Mucosa of rectum (tissue), 2 donors: Measurements from ENCODE around the gene OR52M1.

Source experiments
- H3K27ac ChIP-seq, 2 donors: one replicate each; pipeline ENCODE4 v1.7.0; 2013; ENCODE audit warnings: inconsistent platforms in 2 of 2, low read depth in 2 of 2, low read length in 2 of 2
- H3K27me3 ChIP-seq, 2 donors: one replicate each; pipeline ENCODE4 v1.7.0; 2013; ENCODE audit warnings: low read length in 2 of 2; ENCODE audit not compliant: control insufficient read depth in 2 of 2, insufficient read depth in 2 of 2
- H3K36me3 ChIP-seq, 2 donors: one replicate each; pipeline ENCODE4 v1.7.0; 2013; ENCODE audit warnings: low read length in 2 of 2; ENCODE audit not compliant: control insufficient read depth in 2 of 2, insufficient read depth in 2 of 2
- H3K4me1 ChIP-seq, 2 donors: one replicate each; pipeline ENCODE4 v1.7.0; 2013; ENCODE audit warnings: low read length in 2 of 2, mild to moderate bottlenecking in 1 of 2; ENCODE audit not compliant: control insufficient read depth in 2 of 2, insufficient read depth in 2 of 2
- H3K4me3 ChIP-seq, 2 donors: one replicate each; pipeline ENCODE4 v1.7.0; 2013; ENCODE audit warnings: low read length in 2 of 2
- H3K9ac ChIP-seq, 2 donors: one replicate each; pipeline ENCODE4 v1.7.0; 2013; ENCODE audit warnings: low read length in 2 of 2, low read depth in 1 of 2, mild to moderate bottlenecking in 1 of 2
- H3K9me3 ChIP-seq, 2 donors: one replicate each; pipeline ENCODE4 v1.7.0; 2013; ENCODE audit warnings: low read length in 2 of 2; ENCODE audit not compliant: control insufficient read depth in 2 of 2
- donor health status: healthy.
- donor health status: Normal muscosa, but diverticular disease.

The OR52M1 gene

DNA sequence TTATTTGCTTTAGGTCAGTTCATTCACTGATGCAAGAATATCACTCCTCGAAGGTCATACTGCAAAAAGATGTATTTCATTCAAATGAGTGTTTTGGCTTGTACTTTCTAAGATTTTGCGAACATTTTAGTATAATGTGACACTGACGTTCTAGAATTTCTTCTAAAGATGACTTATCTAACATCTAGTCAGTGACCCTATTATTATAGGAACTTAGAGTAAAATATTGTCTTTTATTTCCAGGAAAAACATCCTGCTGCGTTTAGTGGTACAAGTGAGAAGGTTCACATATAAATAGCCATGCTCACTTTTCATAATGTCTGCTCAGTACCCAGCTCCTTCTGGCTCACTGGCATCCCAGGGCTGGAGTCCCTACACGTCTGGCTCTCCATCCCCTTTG lies at the start of gene OR52M1:
Gene OR52M1 (plus strand): TSS at position 301 of the 400 bp plus-strand sequence. CDS start 0 bp downstream, at position 301.
- Histone ChIP-seq H3K27me3 (no peaks in the 10 kb centered on the region), H3K27ac (no peak within 1 kb of the TSS), H3K36me3 (no peaks in the 10 kb centered on the region), H3K9me3 (no peaks in the 10 kb centered on the region), H3K9ac (no peak within 1 kb of the TSS), H3K4me1 (peaks cover 0 to 3% of the 10 kb centered on the region in 2 donors), H3K4me3 (no peak within 1 kb of the TSS)

DNA sequence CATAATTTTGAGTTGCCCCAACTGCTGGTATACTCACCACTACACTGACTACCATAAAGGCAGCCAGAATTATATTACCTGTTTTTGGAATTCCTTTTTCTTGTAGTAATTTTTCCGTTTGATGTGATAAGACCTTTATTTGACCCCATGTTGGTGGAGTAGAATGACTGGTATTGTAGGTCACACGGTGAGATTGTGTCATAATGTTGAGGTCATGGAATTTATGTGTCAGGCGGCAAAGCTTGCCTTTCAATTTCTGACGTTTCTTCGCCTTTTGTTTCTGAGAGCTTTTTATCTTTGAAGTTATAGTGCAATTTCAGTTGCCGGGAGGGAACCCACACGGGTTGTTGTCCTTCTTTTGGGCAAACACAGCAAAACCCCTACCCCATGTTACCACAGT lies 49.5 kb upstream of the OR52M1 start:
- H3K4me1 ChIP-seq = no peaks in the 10 kb centered on the region
- no peaks in the 10 kb centered on the region for H3K9me3 ChIP-seq
- H3K27ac ChIP-seq = no peak overlapping the region
- no peak overlapping the region for H3K4me3 ChIP-seq
- no peaks in the 10 kb centered on the region for H3K36me3 ChIP-seq
- H3K9ac ChIP-seq = no peak overlapping the region
- H3K27me3 ChIP-seq = peaks cover 4 to 17% of the 10 kb centered on the region in 2 donors

DNA sequence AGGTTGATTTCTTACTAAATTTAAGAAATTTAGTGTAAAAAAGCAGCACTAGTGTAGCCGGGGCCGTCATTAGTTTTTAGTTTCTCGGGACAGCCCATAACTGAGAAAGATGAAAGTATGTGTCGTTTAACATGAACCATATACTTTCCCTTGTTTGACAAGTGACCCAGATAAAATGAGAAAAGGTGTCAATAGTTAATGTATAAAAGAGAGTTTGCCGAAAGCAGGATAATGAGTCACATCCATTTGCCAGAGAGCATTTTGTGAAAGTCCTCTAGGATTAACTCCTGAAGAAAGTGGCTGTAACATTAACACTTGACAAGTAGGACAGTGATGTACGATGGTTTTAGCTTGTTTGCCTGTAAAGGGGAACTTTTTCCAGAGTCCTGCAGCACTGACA lies 49.0 kb upstream of the OR52M1 start:
- Histone ChIP-seq H3K36me3 (no peaks in the 10 kb centered on the region), H3K9me3 (no peaks in the 10 kb centered on the region), H3K27me3 (peaks cover 4 to 17% of the 10 kb centered on the region in 2 donors), H3K4me3 (no peak overlapping the region), H3K9ac (no peak overlapping the region), H3K4me1 (no peaks in the 10 kb centered on the region), H3K27ac (no peak overlapping the region)

- no peaks in the 10 kb centered on the region for H3K36me3 ChIP-seq
- H3K9ac ChIP-seq = no peak overlapping the region
- H3K9me3 ChIP-seq = no peaks in the 10 kb centered on the region
- H3K27ac ChIP-seq = no peak overlapping the region
- peaks cover 4 to 17% of the 10 kb centered on the region in 2 donors for H3K27me3 ChIP-seq
- no peaks in the 10 kb centered on the region for H3K4me1 ChIP-seq
- H3K4me3 ChIP-seq = no peak overlapping the region
These were observed 48.3 kb upstream of the OR52M1 start for GRCh38 chr11:4496557-4497248.

DNA sequence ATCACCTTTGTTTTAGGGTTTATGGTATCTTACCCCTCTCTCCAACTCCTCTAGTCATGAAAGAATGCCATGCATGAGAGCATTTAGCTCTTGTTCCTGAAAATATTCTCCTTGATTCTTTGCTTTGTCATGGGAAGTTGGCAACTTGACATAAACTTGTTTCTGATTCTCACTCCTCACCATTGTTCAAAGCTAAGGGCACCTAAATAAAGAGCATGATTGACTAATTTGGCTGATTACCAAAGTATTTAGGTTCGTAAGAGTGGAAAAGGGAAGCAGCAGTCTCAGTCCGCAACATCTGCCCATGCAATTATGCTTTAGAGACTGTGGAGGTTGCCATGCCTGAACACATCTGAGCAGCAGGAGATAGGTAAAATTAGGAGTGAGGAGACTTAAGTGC lies 36.1 kb upstream of the OR52M1 start:
- no peaks in the 10 kb centered on the region for H3K36me3 ChIP-seq

GRCh38 chr11:4511282-4512245 lies 33.4 kb upstream of the OR52M1 start:
- H3K4me3 ChIP-seq = no peak overlapping the region
- no peak overlapping the region for H3K9ac ChIP-seq
- H3K27me3 ChIP-seq = no peaks in the 10 kb centered on the region
- H3K36me3 ChIP-seq = no peaks in the 10 kb centered on the region
- no peaks in the 10 kb centered on the region for H3K4me1 ChIP-seq
- no peak overlapping the region for H3K27ac ChIP-seq
- no peaks in the 10 kb centered on the region for H3K9me3 ChIP-seq

More for the DNA sequence above, 36.1 kb upstream of the OR52M1 start:
- Histone ChIP-seq H3K9ac (no peak overlapping the region), H3K27me3 (no peaks in the 10 kb centered on the region), H3K4me1 (no peaks in the 10 kb centered on the region), H3K4me3 (no peak overlapping the region), H3K9me3 (no peaks in the 10 kb centered on the region), H3K27ac (no peak overlapping the region)

DNA sequence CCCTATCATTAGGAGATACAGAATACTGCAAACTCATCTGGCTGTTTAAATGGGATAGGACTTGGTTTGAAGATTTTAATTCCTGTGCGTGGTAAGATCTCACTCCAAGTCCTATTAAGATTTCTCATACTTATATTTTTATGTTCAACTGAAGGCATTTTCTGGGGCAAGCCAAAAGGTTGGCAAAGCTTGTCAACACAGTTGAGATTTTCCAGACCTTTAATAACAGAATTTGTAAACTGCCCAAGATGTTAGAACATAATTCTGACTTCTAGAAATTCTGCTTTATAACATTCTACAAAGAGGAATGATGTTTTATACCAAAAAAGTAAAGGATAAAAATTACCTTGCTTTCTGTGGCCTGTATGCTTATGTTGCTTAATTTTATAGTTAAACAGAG lies 30.8 kb upstream of the OR52M1 start:
- Histone ChIP-seq H3K4me3 (no peak overlapping the region), H3K27ac (no peak overlapping the region), H3K27me3 (no peaks in the 10 kb centered on the region), H3K9me3 (no peaks in the 10 kb centered on the region), H3K9ac (no peak overlapping the region), H3K4me1 (no peaks in the 10 kb centered on the region), H3K36me3 (no peaks in the 10 kb centered on the region)

DNA sequence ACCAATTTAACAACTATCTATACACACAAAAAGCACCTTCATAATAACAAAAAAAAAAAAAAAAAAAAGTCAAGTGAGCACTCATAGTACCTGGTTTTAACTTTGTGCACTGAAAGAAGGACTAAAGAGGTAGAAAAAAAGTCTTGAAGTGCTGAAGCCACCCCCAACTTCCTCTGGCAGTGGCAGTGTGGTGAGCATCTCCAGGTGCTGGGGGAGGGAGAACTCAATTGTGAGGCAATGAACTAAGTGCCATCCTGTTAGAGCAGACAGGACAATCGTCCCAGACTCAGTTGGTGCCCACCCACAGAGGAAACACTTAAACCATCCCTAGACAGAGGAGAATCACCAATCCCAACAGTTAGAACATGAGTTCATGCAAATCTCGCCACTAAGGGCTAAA lies 22.7 kb upstream of the OR52M1 start:
- H3K27ac ChIP-seq = no peak overlapping the region
- H3K9ac ChIP-seq = no peak overlapping the region
- no peaks in the 10 kb centered on the region for H3K27me3 ChIP-seq
- H3K36me3 ChIP-seq = no peaks in the 10 kb centered on the region
- H3K4me3 ChIP-seq = no peak overlapping the region
- H3K9me3 ChIP-seq = no peaks in the 10 kb centered on the region
- H3K4me1 ChIP-seq = no peaks in the 10 kb centered on the region

DNA sequence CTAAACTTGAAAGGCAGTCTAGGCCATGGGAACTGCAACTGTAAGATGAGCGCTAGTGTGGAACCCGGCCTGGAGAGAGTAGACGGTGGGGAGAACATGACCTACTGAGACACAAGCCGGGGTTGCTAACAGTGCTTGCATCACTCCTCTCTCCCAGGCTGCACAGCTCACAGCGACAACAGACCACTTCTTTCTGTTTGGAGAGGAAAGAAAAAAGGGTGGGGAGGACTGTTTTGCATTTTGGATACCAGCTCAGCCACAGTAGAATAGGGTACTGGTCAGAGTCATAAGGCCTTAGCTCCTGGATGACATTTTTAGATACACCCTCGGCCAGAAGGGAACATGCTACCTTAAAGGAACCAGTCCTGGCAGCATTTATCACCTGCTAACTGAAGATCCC lies 22.2 kb upstream of the OR52M1 start:
- no peak overlapping the region for H3K9ac ChIP-seq
- H3K4me1 ChIP-seq = no peaks in the 10 kb centered on the region
- H3K27ac ChIP-seq = no peak overlapping the region
- no peaks in the 10 kb centered on the region for H3K9me3 ChIP-seq
- H3K4me3 ChIP-seq = no peak overlapping the region
- no peaks in the 10 kb centered on the region for H3K36me3 ChIP-seq
- H3K27me3 ChIP-seq = no peaks in the 10 kb centered on the region

DNA sequence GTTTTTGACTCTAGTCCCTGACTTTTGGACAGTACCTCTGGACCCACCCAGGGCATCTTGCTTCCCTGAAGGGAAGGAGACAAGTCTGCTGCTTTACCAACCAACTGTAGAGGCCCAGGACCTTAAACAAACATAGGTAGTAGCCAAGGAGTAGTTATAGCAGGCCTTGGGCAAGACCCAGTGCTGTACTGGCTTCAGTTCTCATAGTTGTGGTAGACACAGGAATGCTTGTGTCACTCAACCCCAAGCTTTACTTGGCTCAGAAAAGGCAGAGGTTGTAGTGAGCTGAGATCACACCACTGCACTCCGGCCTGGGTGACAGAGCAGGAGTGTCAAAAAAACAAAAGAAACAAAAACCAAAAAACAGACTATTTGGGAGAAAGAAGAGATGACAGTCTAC lies 21.3 kb upstream of the OR52M1 start:
- Histone ChIP-seq H3K4me3 (no peak overlapping the region), H3K4me1 (no peaks in the 10 kb centered on the region), H3K9ac (no peak overlapping the region), H3K36me3 (no peaks in the 10 kb centered on the region), H3K27ac (no peak overlapping the region), H3K27me3 (no peaks in the 10 kb centered on the region), H3K9me3 (no peaks in the 10 kb centered on the region)
